GDM1 (cell line): ENCODE measurements around the gene INPP4B.
"Not testable (repeated sequence)": the region's sequence is repeated elsewhere in the genome, so short reads cannot be mapped to it uniquely, and the experiment has no call there.

Experiments used
- DNase-seq: peaks from one replicate; lab custom pipeline; 2025; lab: John Stamatoyannopoulos, UW

Gene INPP4B

GRCh38 chr4:142683503-142683902 lies 162.6 kb downstream of the INPP4B start:
- no peak for DNase-seq

- no peak for DNase-seq
Measured at GRCh38 chr4:142671516-142671915, 174.6 kb downstream of the INPP4B start.

GRCh38 chr4:142663828-142664227 lies 182.3 kb downstream of the INPP4B start:
- DNase-seq = no peak

- no peak for DNase-seq
Measured at GRCh38 chr4:142660728-142661127, 185.4 kb downstream of the INPP4B start.

GRCh38 chr4:142656178-142656577 lies 189.9 kb downstream of the INPP4B start:
- DNase-seq = no peak

- no peak for DNase-seq
Measured at GRCh38 chr4:142648378-142648777, 197.7 kb downstream of the INPP4B start.

- peak; percentile 90 for DNase-seq
Measured at GRCh38 chr4:142645475-142646108, 200.5 kb downstream of the INPP4B start.

- DNase-seq = not testable (repeated sequence)
Measured at GRCh38 chr4:142644628-142645027, 201.5 kb downstream of the INPP4B start.

- no peak for DNase-seq
Measured at GRCh38 chr4:142637614-142638013, 208.5 kb downstream of the INPP4B start.

- no peak for DNase-seq
Measured at GRCh38 chr4:142631836-142632235, 214.3 kb downstream of the INPP4B start.

- DNase-seq = no peak
Measured at GRCh38 chr4:142615324-142615665, 230.8 kb downstream of the INPP4B start.

- DNase-seq = no peak
Measured at GRCh38 chr4:142614621-142615323, 231.3 kb downstream of the INPP4B start.

- no peak for DNase-seq
Measured at GRCh38 chr4:142607976-142608375, 238.1 kb downstream of the INPP4B start.

- no peak for DNase-seq
Measured at GRCh38 chr4:142600952-142601351, 245.1 kb downstream of the INPP4B start.

- no peak for DNase-seq
Measured at GRCh38 chr4:142598132-142598531, 248.0 kb downstream of the INPP4B start.

GRCh38 chr4:142596595-142596994 lies 249.5 kb downstream of the INPP4B start:
- DNase-seq = no peak

GRCh38 chr4:142596121-142596520 lies 250.0 kb downstream of the INPP4B start:
- DNase-seq = no peak

GRCh38 chr4:142595222-142595871 lies 250.8 kb downstream of the INPP4B start:
- DNase-seq = no peak

GRCh38 chr4:142585411-142585810 lies 260.7 kb downstream of the INPP4B start:
- DNase-seq = no peak

GRCh38 chr4:142583708-142584107 lies 262.4 kb downstream of the INPP4B start:
- DNase-seq = no peak

- no peak for DNase-seq
Measured at GRCh38 chr4:142582340-142582739, 263.8 kb downstream of the INPP4B start.

- DNase-seq = no peak
Measured at GRCh38 chr4:142581881-142582280, 264.2 kb downstream of the INPP4B start.

- DNase-seq = no peak
Measured at GRCh38 chr4:142579443-142579842, 266.7 kb downstream of the INPP4B start.
